ENCODE results near the gene GTPBP6. TPM values are rescaled to one million over a fixed set of nuclear protein-coding genes. Genes with fewer than 3 reads are reported as not detected.

The GTPBP6 gene
- total and polyA plus RNA-seq, 2 donors (not counting 3 experiments of a cell fraction or from before 2014, with no cell fraction given): 39.1 to 63.5 TPM

GRCh38 chrX:362351-362750 is 43.8 kb upstream of the GTPBP6 start:
- Histone ChIP-seq H3K27me3 (ENCODE audit: control insufficient read depth in 2 of 2, insufficient read depth in 2 of 2, low read length in 2 of 2) (no peaks in the 10 kb centered on the region), H3K36me3 (ENCODE audit: control insufficient read depth in 2 of 2, extremely low read depth in 1 of 2, insufficient read depth in 2 of 2, low read length in 2 of 2) (peaks cover 0 to 3% of the 10 kb centered on the region in 2 experiments), H3K79me2 (ENCODE audit: control insufficient read depth, insufficient read depth, low read length) (no peaks in the 10 kb centered on the region), H3K9me1 (replicated peaks; ENCODE audit: control insufficient read depth, extremely low read depth, insufficient read depth, low read length) (no peaks in the 10 kb centered on the region), H4K20me1 (replicated peaks; ENCODE audit: control insufficient read depth, extremely low read depth, insufficient read depth, low read length) (no peaks in the 10 kb centered on the region), H3K9ac (replicated peaks; ENCODE audit: extremely low read depth, insufficient read depth, low read length) (no peak overlapping the region), H2AFZ (ENCODE audit: low read depth, low read length) (no peak overlapping the region), H3K4me1 (ENCODE audit: control insufficient read depth, extremely low read depth, insufficient read depth, low read length) (peaks cover 4% of the 10 kb centered on the region), H3K4me3 (replicated peaks in 1 of 3; ENCODE audit: insufficient read depth in 1 of 3, low read depth in 1 of 3, low read length in 3 of 3) (no peak overlapping the region), H3K4me2 (ENCODE audit: insufficient read depth, low read length) (no peak overlapping the region), H3K9me3 (replicated peaks; ENCODE audit: control insufficient read depth, insufficient read depth, low read length) (no peaks in the 10 kb centered on the region), H3K27ac (ENCODE audit: insufficient read depth, low read depth, low read length) (no peak overlapping the region)
- ChIA-PET CTCF (no interaction called here), POLR2A (no interaction called here)
- TF ChIP-seq JUN (IDR thresholded peaks at IDR 0.05; ENCODE audit: borderline replicate concordance, insufficient read depth, insufficient read length, low read depth) (no peak), MAX (IDR thresholded peaks at IDR 0.05; ENCODE audit: insufficient read depth, insufficient read length) (no peak), POLR2AphosphoS5 (IDR thresholded peaks at IDR 0.05; ENCODE audit: insufficient read depth, low read depth, low read length) (no peak), CTCF (IDR thresholded peaks at IDR 0.05; ENCODE audit: extremely low read depth in 1 of 2, insufficient read depth in 1 of 2, low read depth in 1 of 2, low read length in 2 of 2) (no peak), GATA2 (IDR thresholded peaks at IDR 0.05; ENCODE audit: insufficient read depth, insufficient read length, low read depth, low read length) (no peak)
- dilution Hi-C loops (cut with MboI; ENCODE audit: extremely low pct_ligation_motif_present, low sequenced_read_pairs) (no loop called here), intact Hi-C loops (cut with micrococcal nuclease) (no loop called here)
- no TSS peak for BruUV-seq (replicated peaks)
- no peak for FAIRE-seq
- no peak for DNase-seq (ENCODE audit: low read depth, low spot score)
